Tibial nerve (tissue), 4 donors: ENCODE data around the gene ATRNL1.

Experiments used
- EP300 ChIP-seq, 2 donors: sonication (generic); formaldehyde crosslinking; IDR thresholded peaks; one replicate each; pipeline ENCODE4 v1.6.1; 2017; ENCODE audit warnings: antibody characterized with exemption in 2 of 2, mild to moderate bottlenecking in 1 of 2
- TF ChIP-seq, protein P1 (sequence below), 5 experiments: fragments of 200-600 bp in 3 of 5; fragments of 450-650 bp in 2 of 5; sonication (generic) in 3 of 5; IDR thresholded peaks; one replicate each; pipeline ENCODE4 v1.5.1; 2016 to 2019; ENCODE audit warnings: antibody characterized with exemption in 5 of 5, mild to moderate bottlenecking in 3 of 5, moderate library complexity in 2 of 5

- TF ChIP-seq, protein P1, sequence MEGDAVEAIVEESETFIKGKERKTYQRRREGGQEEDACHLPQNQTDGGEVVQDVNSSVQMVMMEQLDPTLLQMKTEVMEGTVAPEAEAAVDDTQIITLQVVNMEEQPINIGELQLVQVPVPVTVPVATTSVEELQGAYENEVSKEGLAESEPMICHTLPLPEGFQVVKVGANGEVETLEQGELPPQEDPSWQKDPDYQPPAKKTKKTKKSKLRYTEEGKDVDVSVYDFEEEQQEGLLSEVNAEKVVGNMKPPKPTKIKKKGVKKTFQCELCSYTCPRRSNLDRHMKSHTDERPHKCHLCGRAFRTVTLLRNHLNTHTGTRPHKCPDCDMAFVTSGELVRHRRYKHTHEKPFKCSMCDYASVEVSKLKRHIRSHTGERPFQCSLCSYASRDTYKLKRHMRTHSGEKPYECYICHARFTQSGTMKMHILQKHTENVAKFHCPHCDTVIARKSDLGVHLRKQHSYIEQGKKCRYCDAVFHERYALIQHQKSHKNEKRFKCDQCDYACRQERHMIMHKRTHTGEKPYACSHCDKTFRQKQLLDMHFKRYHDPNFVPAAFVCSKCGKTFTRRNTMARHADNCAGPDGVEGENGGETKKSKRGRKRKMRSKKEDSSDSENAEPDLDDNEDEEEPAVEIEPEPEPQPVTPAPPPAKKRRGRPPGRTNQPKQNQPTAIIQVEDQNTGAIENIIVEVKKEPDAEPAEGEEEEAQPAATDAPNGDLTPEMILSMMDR (IDR thresholded peaks at IDR 0.05): no peak
- TF ChIP-seq EP300 (IDR thresholded peaks at IDR 0.05): no peak
Observed at GRCh38 chr10:115107830-115108229, 14.7 kb downstream of the ATRNL1 start.
